Lower leg skin (tissue), 3 donors: ENCODE results near the gene B3GAT2.

Experiments
- CTCF ChIP-seq, 3 donors: fragments of 450-650 bp; IDR thresholded peaks; one replicate each; pipeline ENCODE4 v1.5.1; 2016; ENCODE audit warnings: antibody characterized with exemption in 3 of 3, mild to moderate bottlenecking in 3 of 3, moderate library complexity in 2 of 3
- POLR2A ChIP-seq, 2 donors: fragments of 450-650 bp; IDR thresholded peaks; one replicate each; pipeline ENCODE4 v1.6.1; 2016 to 2017; ENCODE audit warnings: antibody characterized with exemption in 2 of 2, mild to moderate bottlenecking in 1 of 2, moderate library complexity in 1 of 2

- no peak for TF ChIP-seq CTCF (IDR thresholded peaks at IDR 0.05)
- TF ChIP-seq POLR2A (IDR thresholded peaks at IDR 0.05): no peak
Observed at GRCh38 chr6:70886661-70887060, 70.2 kb downstream of the B3GAT2 start.
